ENCODE results near the gene HEYL.

- TF ChIP-seq CTCF (conservative IDR thresholded peaks at IDR 0.05) (no peak), EZH2 (IDR thresholded peaks at IDR 0.05; ENCODE audit: low read depth) (no peak)
These were observed 63.3 kb downstream of the HEYL start for GRCh38 chr1:39576016-39576657.

Data from PC-9 (cell line).